Sigmoid colon (tissue), 4 donors: Measurements from ENCODE around the gene NUDC.

Source experiments
- CTCF ChIP-seq, 4 experiments: fragments of 450-650 bp in 3 of 4; fragments of 200-600 bp in 1 of 4; IDR thresholded peaks; one replicate each; pipeline ENCODE4 v1.5.1; 2016 to 2019; ENCODE audit warnings: antibody characterized with exemption in 4 of 4, mild to moderate bottlenecking in 3 of 4, moderate library complexity in 2 of 4
- EP300 ChIP-seq, 4 donors: sonication (generic); formaldehyde crosslinking; IDR thresholded peaks; one replicate each; pipeline ENCODE4 v1.6.1; 2017; ENCODE audit warnings: antibody characterized with exemption in 4 of 4
- POLR2A ChIP-seq, 2 donors: fragments of 450-650 bp; IDR thresholded peaks; one replicate each; pipeline ENCODE4 v1.6.1; 2016; ENCODE audit warnings: antibody characterized with exemption in 2 of 2, mild to moderate bottlenecking in 2 of 2, moderate library complexity in 2 of 2
- POLR2AphosphoS5 ChIP-seq, 4 donors: sonication (generic); formaldehyde crosslinking; IDR thresholded peaks; one replicate each; pipeline ENCODE4 v1.6.1; 2017; ENCODE audit warnings: antibody characterized with exemption in 4 of 4

DNA sequence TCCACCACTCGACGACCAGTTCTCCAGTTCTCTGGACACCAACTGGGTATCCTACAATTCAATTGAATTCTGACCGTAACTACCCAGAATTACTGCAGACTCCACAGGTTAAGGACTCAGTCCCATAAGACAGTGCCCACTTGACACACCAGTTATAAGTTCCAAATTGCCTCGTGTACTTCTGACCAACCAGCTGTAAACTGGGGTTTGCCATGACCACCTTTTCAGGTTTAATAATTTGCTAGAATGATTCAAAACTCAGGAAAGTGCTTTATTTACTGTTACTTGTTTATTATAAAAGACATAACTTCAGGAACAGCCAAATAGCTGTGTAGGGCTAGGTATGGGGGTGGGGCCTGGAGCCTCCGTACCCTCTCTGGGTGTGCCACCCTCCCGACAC lies 15.3 kb downstream of the NUDC start:
- TF ChIP-seq CTCF (IDR thresholded peaks at IDR 0.05) (no peak), EP300 (IDR thresholded peaks at IDR 0.05) (no peak), POLR2A (IDR thresholded peaks at IDR 0.05) (no peak), POLR2AphosphoS5 (IDR thresholded peaks at IDR 0.05) (no peak)
